GM18499 (cell line): ENCODE results near the gene ARRB1.

Experiments
- ATAC-seq: cut with Tn5 transposase; IDR thresholded peaks from one replicate; pipeline ENCODE4 v1.9.1; 2021; ENCODE audit warnings: moderate number of reproducible peaks; ENCODE audit not compliant: insufficient read depth, unreplicated experiment

The ARRB1 gene

DNA sequence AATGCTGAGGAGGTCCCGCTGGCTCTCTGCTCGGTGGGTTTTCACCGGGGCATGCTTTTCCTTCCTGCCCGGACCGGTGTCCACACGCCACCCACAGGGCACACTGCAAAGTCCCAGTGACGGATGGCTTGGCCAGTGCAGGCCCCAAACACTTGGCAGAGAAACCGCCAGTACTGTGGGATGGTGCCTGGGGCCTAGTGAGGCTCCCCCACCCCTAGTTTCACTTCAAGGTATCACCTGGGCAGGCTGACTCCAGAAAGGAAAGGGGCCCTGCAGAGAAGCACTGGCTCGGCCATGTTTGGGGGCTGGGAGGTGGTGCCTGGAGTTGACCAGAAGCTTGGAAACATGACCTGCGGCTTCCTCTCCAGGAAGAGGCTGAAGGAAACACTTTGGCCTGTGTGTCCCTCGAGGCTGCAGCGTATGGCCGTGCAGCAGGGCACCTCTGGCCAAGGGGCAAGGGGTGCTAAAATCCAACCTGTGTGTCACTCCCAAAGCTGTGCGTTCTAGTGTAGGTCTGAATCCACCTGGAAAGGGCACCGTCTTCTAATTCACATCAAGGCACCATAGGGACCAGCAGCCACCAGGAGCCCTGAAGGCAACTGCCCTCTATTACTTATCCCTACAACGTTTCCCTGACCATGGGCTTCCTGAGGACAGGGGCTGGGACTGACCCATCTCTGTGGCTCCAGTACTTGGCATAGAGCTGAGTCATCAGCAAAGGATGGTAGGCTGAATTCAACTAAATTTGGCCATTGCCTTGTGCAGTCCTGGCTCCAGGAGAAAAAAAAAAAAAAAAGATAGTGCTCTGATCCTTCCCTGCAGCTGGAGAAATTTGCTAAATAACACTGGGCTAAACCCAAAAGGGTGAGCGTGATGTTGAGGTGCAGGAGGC is 88.3 kb downstream of the ARRB1 start:
- no peak for ATAC-seq

DNA sequence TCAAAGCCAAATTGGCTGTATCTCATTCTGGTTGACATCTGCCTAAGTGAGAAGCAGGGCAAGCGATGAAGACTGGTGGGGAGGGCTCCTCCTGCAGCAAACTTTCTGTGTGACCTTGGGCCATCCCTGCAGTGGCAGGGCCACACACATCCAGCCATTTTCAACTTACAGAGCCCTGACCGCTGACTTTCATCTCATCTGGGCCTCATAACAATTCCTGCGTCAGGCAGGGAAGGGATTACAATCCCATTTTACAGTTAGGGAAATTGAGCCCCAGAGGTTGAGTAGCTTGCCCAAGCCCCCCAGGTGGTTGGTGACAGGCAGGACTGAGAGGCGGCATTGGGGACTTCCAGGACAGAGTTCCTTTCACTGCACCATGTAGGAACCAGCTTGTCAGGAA is 89.0 kb downstream of the ARRB1 start:
- ATAC-seq, result no peak

DNA sequence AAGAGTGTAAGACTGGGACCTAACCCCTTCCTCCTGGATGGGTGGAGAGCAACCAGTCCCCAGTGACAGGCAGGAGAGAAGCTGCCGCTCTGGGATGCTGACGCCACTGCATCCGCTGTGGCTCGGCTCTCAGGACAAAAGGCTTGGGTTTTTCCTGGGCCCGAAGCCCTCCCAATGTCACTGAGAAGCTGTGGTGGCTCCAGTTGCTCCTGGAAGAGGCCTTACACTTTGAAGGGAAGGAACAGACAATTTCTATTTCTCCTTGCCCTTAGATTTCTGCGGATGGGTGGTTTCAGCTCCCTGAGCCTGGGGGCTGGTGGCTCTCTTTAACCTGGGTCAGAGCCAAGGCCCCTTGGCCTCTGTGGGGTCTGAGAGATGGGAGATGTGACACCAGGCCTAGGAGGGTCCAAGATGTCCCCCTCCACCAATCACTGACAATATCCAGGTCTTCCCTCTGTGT is 89.5 kb downstream of the ARRB1 start:
- no peak for ATAC-seq

DNA sequence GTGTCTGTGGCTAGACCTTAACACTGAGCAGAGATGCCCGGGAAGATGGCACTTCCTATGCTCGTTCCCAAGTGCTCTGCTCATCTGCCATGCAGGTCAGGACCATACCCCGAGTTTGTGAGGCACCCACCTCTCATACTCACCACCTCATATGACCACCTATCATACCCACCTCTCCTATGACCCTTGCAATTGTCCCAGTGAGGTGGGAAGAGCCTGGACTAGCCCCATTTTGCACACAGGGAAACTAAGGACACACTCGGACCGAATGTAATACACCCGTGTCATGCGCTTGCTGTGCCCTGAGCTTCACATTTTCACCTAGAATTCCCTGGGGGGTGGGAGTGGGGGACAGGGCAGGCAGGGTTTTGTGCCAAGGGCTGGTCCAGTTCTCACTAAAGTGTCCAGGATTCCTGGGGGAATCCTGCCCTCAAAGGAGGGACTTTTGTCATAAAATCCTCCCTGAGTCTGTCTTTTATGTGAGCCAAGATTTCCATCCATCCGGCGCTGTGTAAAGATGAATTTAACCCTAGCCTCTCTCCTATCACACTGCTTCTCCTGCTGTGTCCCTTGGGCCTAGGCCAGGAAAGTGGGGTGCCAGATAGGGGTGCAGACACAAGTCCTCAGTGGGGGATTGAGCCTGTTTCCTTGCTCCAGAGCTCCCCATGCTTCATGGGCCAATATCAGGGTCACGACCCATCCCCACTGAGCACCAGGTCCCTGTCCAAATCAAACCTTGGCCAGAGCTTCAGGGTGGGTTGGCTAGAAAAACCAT is 90.9 kb downstream of the ARRB1 start:
- no peak for ATAC-seq

- ATAC-seq, result no peak
Measured at GRCh38 chr11:75254326-75254725, 97.1 kb downstream of the ARRB1 start.

- no peak for ATAC-seq
Measured at GRCh38 chr11:75249704-75250103, 101.8 kb downstream of the ARRB1 start.

- ATAC-seq, result no peak
Measured at GRCh38 chr11:75248924-75249256, 102.6 kb downstream of the ARRB1 start.

GRCh38 chr11:75246671-75247350 is 104.7 kb downstream of the ARRB1 start:
- ATAC-seq, result no peak

DNA sequence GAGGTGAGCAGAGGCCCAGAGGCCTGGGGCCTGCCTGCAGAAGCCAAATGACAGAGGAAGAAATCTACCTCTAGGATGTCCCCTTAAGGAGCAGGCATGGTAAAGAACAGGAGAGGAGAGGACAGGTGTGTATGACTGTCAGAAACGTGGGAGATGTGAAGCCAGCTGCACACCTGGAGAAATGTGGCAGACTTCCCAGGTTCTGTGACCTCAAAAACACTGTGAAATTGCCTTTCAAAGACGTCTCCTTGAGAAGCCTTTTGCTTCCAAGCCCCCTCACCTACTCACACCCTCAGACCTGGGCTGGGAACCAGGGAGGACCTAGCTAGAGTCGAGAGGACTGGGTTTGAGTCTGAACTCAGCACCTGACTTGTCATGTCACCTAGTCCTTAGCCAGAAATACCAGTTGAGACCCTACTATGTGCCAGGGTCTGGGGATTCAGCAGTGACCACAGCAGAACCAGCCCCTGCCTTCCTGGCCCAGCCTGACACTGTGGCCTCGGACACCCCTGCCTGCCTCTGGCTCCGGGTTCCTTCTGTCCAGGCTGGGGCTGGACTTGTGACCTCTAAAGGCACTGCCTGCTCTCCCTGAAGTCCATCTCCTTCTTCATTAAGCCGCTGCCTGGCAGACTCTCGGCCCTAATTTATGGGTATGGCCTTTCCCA is 105.3 kb downstream of the ARRB1 start:
- ATAC-seq, result no peak

GRCh38 chr11:75245356-75246005 is 106.0 kb downstream of the ARRB1 start:
- no peak for ATAC-seq

- ATAC-seq, result no peak
Measured at GRCh38 chr11:75244052-75244814, 107.2 kb downstream of the ARRB1 start.

DNA sequence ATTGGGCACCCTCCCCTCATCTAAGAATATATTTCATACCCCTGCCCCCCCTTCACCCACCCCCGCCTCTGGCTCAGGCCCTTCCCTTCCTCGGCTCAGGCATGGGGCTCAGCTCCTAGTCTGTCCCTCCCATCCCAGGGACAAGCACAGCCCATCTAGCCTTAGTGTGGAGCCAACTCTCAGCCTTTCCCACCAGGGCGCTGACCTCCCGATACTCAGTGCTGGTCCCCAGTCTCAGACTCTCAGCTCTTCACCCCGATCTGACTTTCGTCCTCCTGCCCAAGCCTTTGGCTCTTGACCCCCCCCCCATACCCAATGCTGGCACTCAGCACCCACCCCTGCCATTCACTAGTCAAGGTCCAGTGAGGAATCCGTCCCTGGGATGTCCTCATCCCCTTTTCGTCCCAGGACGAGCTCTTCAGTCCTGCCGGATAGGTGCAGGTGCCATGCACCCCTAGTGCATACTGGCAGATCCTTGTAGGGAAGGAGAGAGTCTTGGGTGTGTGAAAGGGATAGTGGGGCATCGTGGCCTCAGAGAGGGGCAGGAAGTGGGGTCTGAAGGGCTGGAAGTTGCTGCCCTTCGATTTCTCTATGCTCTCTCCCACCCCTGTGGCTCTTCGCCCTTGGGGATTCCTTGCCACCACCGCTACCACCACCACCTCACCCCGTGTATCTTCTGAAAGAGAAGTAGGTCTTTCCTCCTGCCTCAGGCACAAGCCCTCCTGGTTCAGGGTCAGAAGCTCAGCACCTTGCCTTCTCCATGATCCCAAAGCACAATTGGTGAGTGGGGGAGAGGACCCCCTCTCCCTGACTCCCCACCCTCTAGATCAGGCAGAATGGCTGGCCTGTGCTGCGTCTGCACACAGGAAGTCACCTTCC is 108.5 kb downstream of the ARRB1 start:
- ATAC-seq, result no peak

DNA sequence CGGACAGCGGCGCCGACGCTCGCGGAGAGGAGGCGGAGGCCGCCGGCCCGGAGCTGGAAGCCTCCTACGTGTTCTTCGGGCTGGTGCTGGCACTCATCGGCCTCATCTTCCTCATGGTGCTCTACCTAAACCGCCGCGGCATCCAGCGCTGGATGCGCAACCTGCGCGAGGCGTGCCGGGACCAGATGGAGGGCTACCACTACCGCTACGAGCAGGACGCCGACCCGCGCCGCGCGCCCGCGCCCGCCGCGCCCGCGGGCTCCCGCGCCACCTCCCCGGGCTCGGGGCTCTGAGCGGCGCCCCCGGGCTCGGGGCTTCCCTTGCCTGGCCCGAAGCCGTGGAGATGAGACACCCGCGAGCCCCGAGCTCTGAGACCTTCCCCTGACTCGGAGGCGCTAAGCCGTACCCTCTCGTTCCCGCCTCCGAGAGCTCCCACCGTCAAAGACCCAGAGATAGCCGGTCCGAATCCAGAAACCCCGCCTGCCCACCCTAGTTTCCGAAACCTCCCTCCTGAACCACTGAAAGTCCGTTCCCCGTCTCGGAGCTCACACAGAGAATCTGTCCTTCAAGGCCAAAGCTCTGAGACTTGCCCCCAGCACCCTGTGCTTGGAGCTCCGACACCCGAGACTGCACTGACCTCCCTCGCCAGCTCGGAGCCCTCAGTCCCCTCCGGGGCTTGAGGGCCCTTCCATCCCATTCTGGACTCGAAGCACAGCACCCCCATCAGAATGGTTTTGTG is 109.4 kb downstream of the ARRB1 start:
- no peak for ATAC-seq

GRCh38 chr11:75241036-75241905 is 110.2 kb downstream of the ARRB1 start:
- peak; percentile 50 for ATAC-seq

DNA sequence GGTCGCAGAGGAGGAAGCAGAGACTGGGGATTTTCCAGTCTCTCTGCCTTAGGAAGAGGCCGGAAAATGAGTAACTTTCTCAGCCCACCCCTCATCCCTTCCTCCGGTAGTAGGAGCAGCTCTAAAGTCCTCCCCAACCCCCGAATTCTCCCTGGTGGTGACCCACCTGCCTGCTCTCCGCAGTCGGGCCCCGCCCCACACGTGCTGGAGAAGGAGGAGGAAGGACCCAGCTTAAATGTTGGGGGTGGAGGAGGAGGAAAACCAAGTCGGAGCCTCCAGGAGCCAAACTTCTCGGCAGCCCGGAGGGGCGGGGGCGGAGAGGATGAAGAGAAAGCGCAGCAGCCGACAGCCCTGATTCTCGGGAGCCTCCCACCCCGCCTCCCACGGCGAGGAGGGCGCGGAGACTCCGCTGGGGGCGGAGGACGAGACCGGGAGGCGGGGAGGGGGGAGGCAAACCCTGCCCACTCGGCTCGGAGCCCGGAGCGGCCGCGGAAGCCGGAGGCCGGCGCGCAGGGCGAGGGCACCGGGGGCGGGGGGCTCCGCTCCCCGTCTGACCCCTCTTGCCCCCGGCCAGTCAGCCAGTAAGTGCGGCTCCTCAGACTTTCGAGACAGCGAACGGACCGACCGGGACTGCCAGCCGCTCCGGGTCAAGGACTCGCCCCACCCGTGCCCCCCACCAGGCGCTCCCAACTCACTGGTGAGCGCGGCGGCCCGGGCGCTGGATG is 111.0 kb downstream of the ARRB1 start, which contains the start of gene TPBGL:
Gene TPBGL (plus strand): TSS at position 464 of the 725 bp plus-strand sequence. CDS start 276 bp downstream, outside the sequence.
- no peak for ATAC-seq
